K562 (cell line): Measurements from ENCODE around the gene REEP6. TPM values are rescaled to one million over a fixed set of nuclear protein-coding genes. Genes with fewer than 3 reads are reported as not detected.

Experiments
- E2F8 ChIP-seq: fragments of 450-650 bp; IDR thresholded peaks from 2 replicates; pipeline ENCODE4 v1.7.1; 2018; ENCODE audit warnings: mild to moderate bottlenecking, low read depth; ENCODE audit not compliant: partially characterized antibody
- FIP1L1 ChIP-seq: fragments of 200-400 bp; formaldehyde crosslinking; IDR thresholded peaks from 2 replicates; pipeline ENCODE4 v1.6.1; 2018; ENCODE audit warnings: mild to moderate bottlenecking, low read depth, low read length; ENCODE audit not compliant: poor library complexity, severe bottlenecking
- FOXK1 ChIP-seq: sonication (generic); formaldehyde crosslinking; IDR thresholded peaks from 2 replicates; pipeline ENCODE4 v1.8.0; 2022; ENCODE audit warnings: missing genetic modification reagents, mild to moderate bottlenecking, borderline replicate concordance
- HEY1 ChIP-seq: fragments of 250-450 bp; sonication (Bioruptor Pico); IDR thresholded peaks from 2 replicates; pipeline ENCODE4 v1.5.0; 2020; ENCODE audit warnings: mild to moderate bottlenecking, moderate library complexity, borderline replicate concordance
- NFRKB ChIP-seq: fragments of 450-650 bp; IDR thresholded peaks from 2 replicates; pipeline ENCODE4 v1.6.1; 2016; ENCODE audit warnings: low read depth
- POLR3A ChIP-seq: IDR thresholded peaks from 2 replicates; pipeline ENCODE4 v1.6.1; 2011; ENCODE audit warnings: borderline replicate concordance, mild to moderate bottlenecking, moderate library complexity; ENCODE audit not compliant: insufficient read length, insufficient read depth; ENCODE audit errors: extremely low read depth
- RBM17 ChIP-seq: fragments of 200-400 bp; formaldehyde crosslinking; IDR thresholded peaks from 2 replicates; pipeline ENCODE4 v1.6.1; 2017; ENCODE audit warnings: low read depth, mild to moderate bottlenecking, low read length, borderline replicate concordance
- RFX5 ChIP-seq: IDR thresholded peaks from 2 replicates; pipeline ENCODE4 v1.6.1; 2011; ENCODE audit warnings: low read depth, mild to moderate bottlenecking, improper control_type of control experiment, low read length
- SMARCA4 ChIP-seq: fragments of 450-650 bp; IDR thresholded peaks from 2 replicates; pipeline ENCODE4 v1.6.1; 2016
- SRSF3 ChIP-seq: fragments of 200-400 bp; formaldehyde crosslinking; IDR thresholded peaks from 2 replicates; pipeline ENCODE4 v1.6.1; 2016; ENCODE audit warnings: mild to moderate bottlenecking, low read length, moderate library complexity; ENCODE audit not compliant: insufficient read depth
- ZNF318 ChIP-seq, 2 experiments: fragments of 450-650 bp; IDR thresholded peaks; 2 replicates each; pipeline ENCODE4 v1.6.1; 2016; ENCODE audit warnings: mild to moderate bottlenecking in 2 of 2, borderline replicate concordance in 1 of 2, low read depth in 1 of 2, moderate library complexity in 1 of 2
- ZNF551 ChIP-seq: fragments of 250-450 bp; sonication (Bioruptor Pico); IDR thresholded peaks from 2 replicates; pipeline ENCODE4 v1.5.0; 2021; ENCODE audit warnings: mild to moderate bottlenecking, moderate library complexity
- ZNF77 ChIP-seq: fragments of 250-450 bp; sonication (Bioruptor Pico); IDR thresholded peaks from 2 replicates; pipeline ENCODE4 v1.5.0; 2020
- polyA plus RNA-seq, 8 experiments: library from polyadenylated mRNA; depleted of rRNA in 4 of 8; stranded (reverse) in 5 of 8; unstranded in 3 of 8; fragments of >200 nt; fragmentation: Nextera tagmentation in 2 of 8; fragmentation: Illumina TruSeq in 1 of 8; extraction: Ambion mirVana in 2 of 8; extraction: Trizol in 1 of 8; gene quantifications; 2 replicates each; pipeline versions ENCODE4 v1.2.1 to v1.2.3, GENCODE V29; 2011 to 2014; ENCODE audit warnings: inconsistent platforms in 1 of 8, missing spikeins in 1 of 8
- total RNA-seq, 7 experiments: library from RNA; depleted of rRNA in 6 of 7; stranded (reverse); fragments of >200 nt in 6 of 7; fragmentation: Illumina TruSeq in 2 of 7; extraction: Trizol in 2 of 7; gene quantifications; 2 replicates each; pipeline versions ENCODE4 v1.2.1 to v1.2.3, GENCODE V29; 2011 to 2021; ENCODE audit warnings: low replicate concordance in 1 of 7
- TF ChIP-seq, protein P1 (sequence below): fragments of 450-650 bp; formaldehyde crosslinking; conservative IDR thresholded peaks from 2 replicates; pipeline ENCODE4 v1.4.0; 2022; ENCODE audit warnings: mild to moderate bottlenecking, missing genetic modification characterization

REEP6 gene
- total and polyA plus RNA-seq, 9 of the 15 experiments (the other 6 are each of a cell fraction or from before 2014, with no cell fraction given), result 1.2 to 64.2 (median 12.7) TPM

DNA sequence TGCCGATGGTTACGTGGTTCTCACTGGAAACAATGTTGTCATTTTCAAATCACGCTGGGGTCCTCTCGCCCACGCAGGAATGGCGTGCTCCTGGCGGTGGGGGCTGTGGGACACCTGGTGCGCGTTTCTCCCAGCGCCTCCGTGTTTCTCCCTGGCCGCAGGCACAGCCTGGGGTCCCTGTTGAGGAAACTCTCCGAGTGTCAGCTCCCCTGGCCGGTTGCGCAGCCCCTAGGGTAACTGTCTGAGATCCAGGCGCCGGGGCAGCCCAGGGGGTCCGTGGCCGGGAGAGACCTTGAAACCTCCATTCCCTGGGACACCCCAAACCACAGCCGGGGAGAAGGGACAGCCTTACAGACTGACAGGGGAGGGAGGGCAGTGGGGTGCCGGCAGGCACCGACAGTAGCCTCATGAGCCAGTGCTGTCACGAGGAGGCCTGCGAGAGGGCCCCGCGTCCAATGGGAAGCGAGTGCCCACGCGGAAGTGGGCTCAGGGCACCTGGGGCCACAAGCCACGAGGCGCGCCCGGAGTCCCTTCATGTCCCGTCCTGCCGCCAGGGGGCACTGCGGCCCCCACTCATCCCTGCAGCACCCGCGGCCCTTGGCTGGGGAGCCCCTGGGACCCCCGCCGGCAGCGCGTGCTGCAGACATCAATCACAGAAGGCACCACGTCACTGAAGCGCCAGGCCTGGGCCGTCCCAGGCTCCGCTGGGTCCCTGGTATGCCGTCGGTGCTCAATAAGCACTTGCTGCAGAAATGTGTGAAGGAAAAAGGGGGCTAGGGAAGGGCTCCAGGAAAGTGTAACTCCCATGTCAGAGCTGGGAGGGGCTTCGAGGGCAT lies 12.3 kb downstream of the REEP6 start (continued):
- TF ChIP-seq SRSF3, result no peak
- TF ChIP-seq ZNF551 (CRISPR knock-in tag), result no peak
- no peak for TF ChIP-seq ZNF77 (CRISPR knock-in tag)
- TF ChIP-seq ZNF318 (IDR thresholded peaks at IDR 0.05; ENCODE audit: borderline replicate concordance in 1 of 2, low read depth in 1 of 2), result no peak
- TF ChIP-seq FIP1L1, result peak; percentile 47
- no peak for TF ChIP-seq POLR3A
- peak; percentile 53 for TF ChIP-seq E2F8
- TF ChIP-seq RFX5, result no peak
- no peak; the same call in 1 of the 2 replicates for TF ChIP-seq FOXK1 (CRISPR knock-in tag)
- TF ChIP-seq RBM17, result no peak
- TF ChIP-seq HEY1, result no peak
- TF ChIP-seq NFRKB, result no peak
- TF ChIP-seq SMARCA4, result no peak
- TF ChIP-seq, protein P1, sequence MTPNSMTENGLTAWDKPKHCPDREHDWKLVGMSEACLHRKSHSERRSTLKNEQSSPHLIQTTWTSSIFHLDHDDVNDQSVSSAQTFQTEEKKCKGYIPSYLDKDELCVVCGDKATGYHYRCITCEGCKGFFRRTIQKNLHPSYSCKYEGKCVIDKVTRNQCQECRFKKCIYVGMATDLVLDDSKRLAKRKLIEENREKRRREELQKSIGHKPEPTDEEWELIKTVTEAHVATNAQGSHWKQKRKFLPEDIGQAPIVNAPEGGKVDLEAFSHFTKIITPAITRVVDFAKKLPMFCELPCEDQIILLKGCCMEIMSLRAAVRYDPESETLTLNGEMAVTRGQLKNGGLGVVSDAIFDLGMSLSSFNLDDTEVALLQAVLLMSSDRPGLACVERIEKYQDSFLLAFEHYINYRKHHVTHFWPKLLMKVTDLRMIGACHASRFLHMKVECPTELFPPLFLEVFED (CRISPR knock-in tag), result no peak
